Right lobe of liver (tissue), 5 donors: ENCODE measurements around the gene CD99. TPM values are rescaled to one million over a fixed set of nuclear protein-coding genes. Genes with fewer than 3 reads are reported as not detected.

Source experiments
- total RNA-seq, 6 experiments: library from RNA; depleted of rRNA in 2 of 6; stranded (reverse); fragments of >200 nt in 2 of 6; fragmentation: NEBNext Ultra II Directional in 3 of 6; extraction: Animal tissue kit (Norgen Biotek cat#: 25700) in 3 of 6; gene quantifications; one replicate each; pipeline versions ENCODE4 v1.1.0 to v1.2.4, GENCODE V29; 2016 to 2023
- donor health status: DM: no; HTN: no; CAD: no.
- donor health status: DM: no; HTN: no; CAD: no.
- donor health status: DM: no; HTN: yes; CAD: no.
- donor health status: DM: no; HTN: yes; CAD: no.

The CD99 gene
- total RNA-seq, 6 experiments from 2014 or later: 88.5 to 139 (median 119) TPM

Other genes with a start within 250 kb of the CD99 start
- 10 to 100 TPM; 15.6 to 34.5 (median 29.0) TPM for gene DHRSX, start 190.3 kb upstream of the CD99 start, total RNA-seq
- 10 to 100 TPM; 21.7 to 44.6 (median 36.9) TPM for gene ZBED1, start 190.3 kb upstream of the CD99 start, total RNA-seq
- under 1 TPM in 1 of 6 experiments, not detected in 5; 0.31 TPM for gene XG, start 60.7 kb downstream of the CD99 start, total RNA-seq
- gene GYG2, start 137.6 kb downstream of the CD99 start, total RNA-seq: 10 to 100 TPM; 17.6 to 27.7 (median 21.3) TPM
- gene ARSD, start 238.0 kb downstream of the CD99 start, total RNA-seq: 10 to 100 TPM; 26.2 to 76.0 (median 34.2) TPM